Lower leg skin (tissue), 3 donors: ENCODE results near the gene RIPK4.

Experiments used
- CTCF ChIP-seq, 3 donors: fragments of 450-650 bp; IDR thresholded peaks; one replicate each; pipeline ENCODE4 v1.5.1; 2016; ENCODE audit warnings: antibody characterized with exemption in 3 of 3, mild to moderate bottlenecking in 3 of 3, moderate library complexity in 2 of 3
- POLR2A ChIP-seq, 2 donors: fragments of 450-650 bp; IDR thresholded peaks; one replicate each; pipeline ENCODE4 v1.6.1; 2016 to 2017; ENCODE audit warnings: antibody characterized with exemption in 2 of 2, mild to moderate bottlenecking in 1 of 2, moderate library complexity in 1 of 2

- TF ChIP-seq CTCF (IDR thresholded peaks at IDR 0.05) = no peak
- no peak for TF ChIP-seq POLR2A (IDR thresholded peaks at IDR 0.05)
Measured at GRCh38 chr21:41722052-41723018, 44.5 kb downstream of the RIPK4 start.
